ENCODE data around the gene ZBTB20.

ZBTB20 gene

DNA sequence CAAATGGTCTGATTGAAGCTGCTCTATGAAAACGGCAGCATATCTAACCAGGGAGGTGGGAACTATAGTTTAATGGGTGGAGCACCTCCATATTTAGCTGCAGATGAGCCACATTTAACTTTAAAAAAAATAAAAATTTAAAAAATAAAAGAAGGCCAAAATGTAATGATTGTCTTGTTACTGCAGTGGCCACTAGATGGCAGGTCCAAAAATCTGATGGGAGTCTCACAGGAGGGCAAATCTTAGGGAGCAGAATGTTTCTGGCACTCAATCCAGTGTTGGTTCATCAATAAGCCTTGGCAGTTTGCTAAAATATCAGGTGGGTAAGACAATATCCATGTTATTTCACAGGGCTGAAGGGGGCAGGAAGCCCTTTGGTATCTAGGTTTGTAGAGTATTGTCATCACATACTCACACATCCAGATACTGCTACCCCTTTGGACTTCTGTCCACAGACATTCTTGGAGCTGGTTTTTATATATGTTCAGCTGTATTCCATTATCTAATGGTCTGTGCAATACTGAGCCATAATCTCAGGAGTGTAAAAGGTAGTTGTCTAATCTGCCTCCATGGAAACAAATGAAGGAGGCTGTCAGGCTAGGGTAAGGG, 619.9 kb downstream of the ZBTB20 start:
- Histone ChIP-seq H3K9ac (ENCODE audit: low read depth, low read length) (no peak overlapping the region), H3K4me3 (ENCODE audit: low read depth, low read length) (no peak overlapping the region), H3K4me1 (ENCODE audit: control insufficient read depth, insufficient read depth, low read length) (no peaks in the 10 kb centered on the region), H3K9me3 (ENCODE audit: control insufficient read depth, insufficient read depth, low read length) (no peaks in the 10 kb centered on the region), H3K27me3 (ENCODE audit: control insufficient read depth, insufficient read depth, low read length) (no peaks in the 10 kb centered on the region), H3K36me3 (ENCODE audit: control insufficient read depth, insufficient read depth, low read length) (no peaks in the 10 kb centered on the region)

DNA sequence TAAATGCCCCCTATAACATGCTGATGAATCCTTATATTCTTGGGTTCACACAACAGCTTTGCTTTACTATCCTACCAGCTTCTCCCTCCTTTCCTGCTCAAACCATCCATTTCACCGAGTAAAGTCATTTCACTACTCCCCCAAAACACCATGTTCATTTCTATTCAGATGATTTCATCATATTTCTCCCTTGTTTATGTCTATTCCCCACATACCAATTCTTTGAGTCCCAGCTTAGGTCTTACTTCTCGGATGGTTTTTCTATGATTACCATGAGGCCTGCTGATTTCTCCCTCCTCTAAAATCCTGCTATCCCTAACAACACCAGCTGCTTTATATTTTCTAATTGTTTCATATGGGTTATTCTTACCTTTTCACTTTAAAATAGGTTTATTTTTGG, 621.8 kb downstream of the ZBTB20 start:
- Histone ChIP-seq H3K4me3 (ENCODE audit: low read depth, low read length) (no peak overlapping the region), H3K9me3 (ENCODE audit: control insufficient read depth, insufficient read depth, low read length) (no peaks in the 10 kb centered on the region), H3K9ac (ENCODE audit: low read depth, low read length) (no peak overlapping the region), H3K36me3 (ENCODE audit: control insufficient read depth, insufficient read depth, low read length) (no peaks in the 10 kb centered on the region), H3K27me3 (ENCODE audit: control insufficient read depth, insufficient read depth, low read length) (no peaks in the 10 kb centered on the region), H3K4me1 (ENCODE audit: control insufficient read depth, insufficient read depth, low read length) (no peaks in the 10 kb centered on the region)

- Histone ChIP-seq H3K36me3 (ENCODE audit: control insufficient read depth, insufficient read depth, low read length) (no peaks in the 10 kb centered on the region), H3K9me3 (ENCODE audit: control insufficient read depth, insufficient read depth, low read length) (no peaks in the 10 kb centered on the region), H3K4me3 (ENCODE audit: low read depth, low read length) (no peak overlapping the region), H3K9ac (ENCODE audit: low read depth, low read length) (no peak overlapping the region), H3K4me1 (ENCODE audit: control insufficient read depth, insufficient read depth, low read length) (peaks cover 3% of the 10 kb centered on the region), H3K27me3 (ENCODE audit: control insufficient read depth, insufficient read depth, low read length) (no peaks in the 10 kb centered on the region)
Measured at GRCh38 chr3:114519415-114519814, 627.7 kb downstream of the ZBTB20 start.

DNA sequence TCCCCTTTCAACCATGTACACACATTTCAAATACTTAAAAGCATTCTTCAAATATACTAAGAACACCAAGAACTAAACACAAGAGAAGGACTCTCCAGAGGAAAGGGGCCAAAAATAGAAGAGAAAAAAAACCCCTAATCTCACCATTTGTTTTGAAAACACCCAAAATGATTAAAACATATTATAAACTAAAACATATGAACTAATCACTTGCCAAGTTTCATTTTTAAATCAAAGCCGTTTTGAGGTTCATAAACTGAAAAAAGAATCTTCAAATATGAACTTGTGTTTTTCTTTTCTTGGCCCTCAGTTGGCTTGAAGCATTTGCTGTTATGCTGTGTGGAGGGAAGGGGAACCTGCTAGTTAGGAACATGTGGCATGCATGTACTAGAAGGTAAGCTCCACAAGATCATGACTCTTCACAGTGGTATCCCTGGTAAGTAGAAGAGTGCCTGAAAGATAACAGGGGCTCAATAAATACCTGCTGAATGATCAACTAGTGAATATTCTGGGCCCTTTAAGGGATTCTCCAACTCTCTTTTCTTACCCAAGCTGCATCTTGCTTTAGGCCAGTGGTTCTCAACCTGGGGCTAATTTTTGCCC, 628.8 kb downstream of the ZBTB20 start:
- Histone ChIP-seq H3K9ac (ENCODE audit: low read depth, low read length) (no peak overlapping the region), H3K4me1 (ENCODE audit: control insufficient read depth, insufficient read depth, low read length) (peaks cover 3% of the 10 kb centered on the region), H3K27me3 (ENCODE audit: control insufficient read depth, insufficient read depth, low read length) (no peaks in the 10 kb centered on the region), H3K9me3 (ENCODE audit: control insufficient read depth, insufficient read depth, low read length) (no peaks in the 10 kb centered on the region), H3K4me3 (ENCODE audit: low read depth, low read length) (no peak overlapping the region), H3K36me3 (ENCODE audit: control insufficient read depth, insufficient read depth, low read length) (no peaks in the 10 kb centered on the region)

- no peak overlapping the region for H3K4me3 ChIP-seq (ENCODE audit: low read depth, low read length)
- no peaks in the 10 kb centered on the region for H3K36me3 ChIP-seq (ENCODE audit: control insufficient read depth, insufficient read depth, low read length)
- no peaks in the 10 kb centered on the region for H3K9me3 ChIP-seq (ENCODE audit: control insufficient read depth, insufficient read depth, low read length)
- no peak overlapping the region for H3K9ac ChIP-seq (ENCODE audit: low read depth, low read length)
- H3K27me3 ChIP-seq (ENCODE audit: control insufficient read depth, insufficient read depth, low read length) = no peaks in the 10 kb centered on the region
- H3K4me1 ChIP-seq (ENCODE audit: control insufficient read depth, insufficient read depth, low read length) = peaks cover 5% of the 10 kb centered on the region
Measured at GRCh38 chr3:114510201-114510600, 636.9 kb downstream of the ZBTB20 start.

- Histone ChIP-seq H3K9me3 (ENCODE audit: control insufficient read depth, insufficient read depth, low read length) (no peaks in the 10 kb centered on the region), H3K4me3 (ENCODE audit: low read depth, low read length) (no peak overlapping the region), H3K9ac (ENCODE audit: low read depth, low read length) (no peak overlapping the region), H3K4me1 (ENCODE audit: control insufficient read depth, insufficient read depth, low read length) (peaks cover 5% of the 10 kb centered on the region), H3K36me3 (ENCODE audit: control insufficient read depth, insufficient read depth, low read length) (no peaks in the 10 kb centered on the region), H3K27me3 (ENCODE audit: control insufficient read depth, insufficient read depth, low read length) (no peaks in the 10 kb centered on the region)
Measured at GRCh38 chr3:114509756-114510155, 637.3 kb downstream of the ZBTB20 start.

DNA sequence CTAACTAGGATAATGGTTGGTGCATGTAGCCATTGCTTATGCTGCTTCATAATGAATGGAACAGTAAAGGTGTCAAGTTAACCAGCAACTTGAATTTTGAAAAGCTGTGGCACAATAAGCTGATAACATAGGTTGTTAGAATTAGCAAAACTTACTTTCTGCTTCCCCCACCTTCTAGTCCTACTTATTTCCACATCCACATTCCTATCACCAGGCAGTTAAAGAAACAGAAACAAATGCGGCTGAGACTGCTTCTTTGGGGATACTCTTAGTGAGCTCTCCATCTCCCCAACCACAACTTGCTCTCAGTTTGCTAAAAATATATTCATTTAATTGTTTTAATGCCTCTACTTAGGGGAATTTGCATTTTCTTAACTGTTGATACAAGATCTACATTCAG, 638.1 kb downstream of the ZBTB20 start:
- H3K9me3 ChIP-seq (ENCODE audit: control insufficient read depth, insufficient read depth, low read length) = no peaks in the 10 kb centered on the region
- no peaks in the 10 kb centered on the region for H3K27me3 ChIP-seq (ENCODE audit: control insufficient read depth, insufficient read depth, low read length)
- peaks cover 5% of the 10 kb centered on the region for H3K4me1 ChIP-seq (ENCODE audit: control insufficient read depth, insufficient read depth, low read length)
- H3K36me3 ChIP-seq (ENCODE audit: control insufficient read depth, insufficient read depth, low read length) = no peaks in the 10 kb centered on the region
- no peak overlapping the region for H3K9ac ChIP-seq (ENCODE audit: low read depth, low read length)
- H3K4me3 ChIP-seq (ENCODE audit: low read depth, low read length) = no peak overlapping the region

DNA sequence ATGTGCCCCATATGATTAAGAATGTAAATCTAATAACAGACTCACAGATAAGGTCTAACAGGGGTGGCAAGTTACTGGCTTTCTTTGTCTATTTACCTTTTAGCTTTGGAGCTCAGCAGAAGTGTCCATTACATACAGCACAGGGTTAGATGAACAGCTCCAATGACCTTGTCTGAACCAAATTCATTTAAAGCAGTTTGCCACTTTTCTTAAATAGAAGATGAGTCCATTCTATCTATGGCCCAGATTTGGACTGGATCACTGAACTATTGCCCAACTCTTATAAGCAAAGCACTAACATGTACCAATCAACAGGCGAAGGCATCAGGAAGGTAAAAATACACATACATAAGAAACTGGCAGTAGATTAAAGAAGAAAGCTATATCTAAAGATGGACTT, 638.9 kb downstream of the ZBTB20 start:
- no peaks in the 10 kb centered on the region for H3K9me3 ChIP-seq (ENCODE audit: control insufficient read depth, insufficient read depth, low read length)
- peaks cover 5% of the 10 kb centered on the region for H3K4me1 ChIP-seq (ENCODE audit: control insufficient read depth, insufficient read depth, low read length)
- H3K36me3 ChIP-seq (ENCODE audit: control insufficient read depth, insufficient read depth, low read length) = no peaks in the 10 kb centered on the region
- no peaks in the 10 kb centered on the region for H3K27me3 ChIP-seq (ENCODE audit: control insufficient read depth, insufficient read depth, low read length)
- no peak overlapping the region for H3K9ac ChIP-seq (ENCODE audit: low read depth, low read length)
- H3K4me3 ChIP-seq (ENCODE audit: low read depth, low read length) = no peak overlapping the region

DNA sequence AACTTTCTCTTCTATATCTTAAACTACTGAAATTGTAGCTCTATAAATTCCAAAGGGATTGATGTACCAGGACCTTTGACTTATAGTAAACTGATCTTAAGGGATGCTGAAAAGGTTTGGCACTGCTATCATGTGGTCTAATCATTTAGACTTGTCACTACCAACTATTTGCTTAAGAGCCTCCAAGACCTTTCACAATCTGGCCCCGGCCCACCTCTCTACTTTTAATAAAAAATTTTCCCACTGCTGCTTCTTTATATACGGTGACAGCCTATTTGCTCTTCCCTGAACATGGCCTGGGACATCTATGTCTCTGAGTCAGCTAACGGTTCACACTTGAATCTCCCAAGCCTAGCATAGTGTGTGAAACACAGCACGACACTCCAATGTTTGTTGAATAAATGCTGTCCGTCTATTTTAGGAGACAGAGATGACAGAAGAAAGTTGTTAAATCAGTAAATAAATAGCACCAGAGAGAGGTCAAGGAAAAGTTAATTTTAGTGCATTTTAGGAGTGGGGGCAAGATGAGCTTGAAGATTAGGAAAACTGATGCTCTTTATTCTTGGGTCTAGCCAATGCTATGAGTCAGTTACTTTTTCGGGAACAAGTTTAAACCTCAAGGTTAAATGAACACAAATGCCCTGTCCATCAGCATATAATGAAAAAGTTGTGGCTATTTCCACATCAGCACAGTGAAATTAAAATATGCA, 640.3 kb downstream of the ZBTB20 start:
- peaks cover 5% of the 10 kb centered on the region for H3K4me1 ChIP-seq (ENCODE audit: control insufficient read depth, insufficient read depth, low read length)
- no peak overlapping the region for H3K4me3 ChIP-seq (ENCODE audit: low read depth, low read length)
- H3K9ac ChIP-seq (ENCODE audit: low read depth, low read length) = no peak overlapping the region
- H3K9me3 ChIP-seq (ENCODE audit: control insufficient read depth, insufficient read depth, low read length) = no peaks in the 10 kb centered on the region
- H3K27me3 ChIP-seq (ENCODE audit: control insufficient read depth, insufficient read depth, low read length) = no peaks in the 10 kb centered on the region
- H3K36me3 ChIP-seq (ENCODE audit: control insufficient read depth, insufficient read depth, low read length) = no peaks in the 10 kb centered on the region

GRCh38 chr3:114504941-114505628, 642.0 kb downstream of the ZBTB20 start:
- Histone ChIP-seq H3K9me3 (ENCODE audit: control insufficient read depth, insufficient read depth, low read length) (no peaks in the 10 kb centered on the region), H3K27me3 (ENCODE audit: control insufficient read depth, insufficient read depth, low read length) (no peaks in the 10 kb centered on the region), H3K9ac (ENCODE audit: low read depth, low read length) (no peak overlapping the region), H3K4me3 (ENCODE audit: low read depth, low read length) (no peak overlapping the region), H3K4me1 (ENCODE audit: control insufficient read depth, insufficient read depth, low read length) (peaks cover 5% of the 10 kb centered on the region), H3K36me3 (ENCODE audit: control insufficient read depth, insufficient read depth, low read length) (no peaks in the 10 kb centered on the region)

DNA sequence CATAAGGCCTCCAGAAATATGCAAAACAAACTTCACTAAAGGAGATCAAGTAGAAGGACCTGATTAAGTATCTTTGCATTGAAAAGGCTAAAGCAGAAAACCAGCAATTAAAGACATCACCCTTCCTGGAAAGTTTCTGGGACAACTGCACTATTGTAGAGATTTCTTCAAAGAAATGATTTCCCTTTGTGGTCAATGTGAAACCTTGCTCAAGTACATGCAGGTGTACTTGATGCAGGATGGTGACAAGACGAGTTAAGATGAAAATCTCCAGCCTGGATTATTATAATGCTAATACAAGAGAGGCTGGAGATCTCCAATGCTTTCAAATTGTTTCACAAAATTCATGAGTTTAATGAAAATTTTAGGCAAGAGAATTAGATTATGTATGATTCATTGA, 644.9 kb downstream of the ZBTB20 start:
- Histone ChIP-seq H3K4me1 (ENCODE audit: control insufficient read depth, insufficient read depth, low read length) (no peaks in the 10 kb centered on the region), H3K27me3 (ENCODE audit: control insufficient read depth, insufficient read depth, low read length) (no peaks in the 10 kb centered on the region), H3K9ac (ENCODE audit: low read depth, low read length) (no peak overlapping the region), H3K36me3 (ENCODE audit: control insufficient read depth, insufficient read depth, low read length) (no peaks in the 10 kb centered on the region), H3K4me3 (ENCODE audit: low read depth, low read length) (no peak overlapping the region), H3K9me3 (ENCODE audit: control insufficient read depth, insufficient read depth, low read length) (no peaks in the 10 kb centered on the region)

- Histone ChIP-seq H3K36me3 (ENCODE audit: control insufficient read depth, insufficient read depth, low read length) (no peaks in the 10 kb centered on the region), H3K4me1 (ENCODE audit: control insufficient read depth, insufficient read depth, low read length) (no peaks in the 10 kb centered on the region), H3K4me3 (ENCODE audit: low read depth, low read length) (no peak overlapping the region), H3K9me3 (ENCODE audit: control insufficient read depth, insufficient read depth, low read length) (no peaks in the 10 kb centered on the region), H3K9ac (ENCODE audit: low read depth, low read length) (no peak overlapping the region), H3K27me3 (ENCODE audit: control insufficient read depth, insufficient read depth, low read length) (no peaks in the 10 kb centered on the region)
Measured at GRCh38 chr3:114499976-114500375, 647.1 kb downstream of the ZBTB20 start.

Data from iPS-15b (cell line).